GM12878 (cell line): Measurements from ENCODE around the gene SRSF1. TPM values are rescaled to one million over a fixed set of nuclear protein-coding genes. Genes with fewer than 3 reads are reported as not detected.

ENCODE experiments used
- ATAC-seq: fragments of 200-7000 bp; cut with Tn5 transposase; 3 replicates; pipeline ENCODE4 v1.9.1; 2020; ENCODE audit warnings: mild to moderate bottlenecking, moderate library complexity
- BruUV-seq: library from RNA; stranded (reverse); fragments of 400-500 nt; replicated peaks from 2 replicates; lab custom pipeline; 2021; lab: Mats Ljungman, UMichigan
- CTCF ChIA-PET: fragments of 300-600 bp; sonication (Branson Sonifier 250); formaldehyde crosslinking; extraction: SDS; loops from one replicate; lab custom pipeline; 2021; ENCODE audit warnings: inconsistent platforms; lab: Yijun Ruan, JAX
- POLR2A ChIA-PET: fragments of 350-600 bp; formaldehyde crosslinking; extraction: SDS; loops from one replicate; lab custom pipeline; 2021; ENCODE audit warnings: inconsistent platforms; lab: Charles Lee
- RAD21 ChIA-PET: fragments of 300-600 bp; sonication (Branson Sonifier 250); formaldehyde crosslinking; loops from one replicate; lab custom pipeline; 2023; ENCODE audit warnings: antibody characterized with exemption; ENCODE audit not compliant: unreplicated experiment; lab: Charles Lee
- SMC1A ChIA-PET: fragments of 300-600 bp; sonication (Branson Sonifier 250); formaldehyde crosslinking; loops from one replicate; lab custom pipeline; 2023; ENCODE audit not compliant: unreplicated experiment, uncharacterized antibody; lab: Charles Lee
- DNase-seq: peaks from one replicate; pipeline ENCODE4 v3.0.0-alpha.2; 2011; ENCODE audit warnings: low read depth, low spot score
- FAIRE-seq: peaks from 3 replicates; lab custom pipeline; 2011; peaks lifted over from hg19 to GRCh38; lab: Jason Lieb, UNC
- H2AFZ ChIP-seq: 2 replicates; pipeline ENCODE4 v1.6.0; 2011; ENCODE audit warnings: low read depth, low read length, control low read depth; ENCODE audit not compliant: control insufficient read depth
- H3K27ac ChIP-seq: 2 replicates; pipeline ENCODE4 v1.5.1; 2011; ENCODE audit warnings: control low read depth; ENCODE audit not compliant: control insufficient read depth, insufficient read depth
- H3K27me3 ChIP-seq, 2 experiments: replicated peaks in 1 of 2; 2 replicates each; pipeline versions ENCODE4 v1.6.0 to v1.6.1; 2011; ENCODE audit warnings: low read length in 1 of 2; ENCODE audit not compliant: control insufficient read depth in 2 of 2, insufficient read depth in 2 of 2
- H3K36me3 ChIP-seq, 2 experiments: 2 replicates each; pipeline ENCODE4 v1.5.1; 2011; ENCODE audit warnings: low read length in 1 of 2; ENCODE audit not compliant: control insufficient read depth in 2 of 2, insufficient read depth in 2 of 2
- H3K4me1 ChIP-seq: 2 replicates; pipeline ENCODE4 v1.6.1; 2011; ENCODE audit warnings: mild to moderate bottlenecking, low read length, moderate library complexity, mixed read lengths; ENCODE audit not compliant: control insufficient read depth, insufficient read depth
- H3K4me2 ChIP-seq: 2 replicates; pipeline ENCODE4 v1.6.0; 2011; ENCODE audit warnings: control low read depth; ENCODE audit not compliant: control insufficient read depth, insufficient read depth
- H3K4me3 ChIP-seq: fragments of 200-600 bp; sonication (generic); 2 replicates; pipeline ENCODE4 v1.5.1; 2016
- H3K79me2 ChIP-seq: 2 replicates; pipeline ENCODE4 v1.6.0; 2011; ENCODE audit warnings: low read length; ENCODE audit not compliant: control insufficient read depth, insufficient read depth
- H3K9ac ChIP-seq: 2 replicates; pipeline ENCODE4 v1.8.0; 2011; ENCODE audit warnings: low read length, control low read depth, mixed read lengths; ENCODE audit not compliant: control insufficient read depth, insufficient read depth
- H3K9me3 ChIP-seq: replicated peaks from 3 replicates; pipeline ENCODE4 v1.5.1; 2011; ENCODE audit warnings: mild to moderate bottlenecking, low read length; ENCODE audit not compliant: control insufficient read depth, insufficient read depth
- H4K20me1 ChIP-seq: 2 replicates; pipeline ENCODE4 v1.6.0; 2011; ENCODE audit not compliant: control insufficient read depth, insufficient read depth
- CEBPZ ChIP-seq: fragments of 150-350 bp; IDR thresholded peaks from 2 replicates; pipeline ENCODE4 v1.6.1; 2016; ENCODE audit warnings: low read depth, low read length
- MTA2 ChIP-seq: fragments of 450-650 bp; IDR thresholded peaks from 2 replicates; pipeline ENCODE4 v1.6.1; 2016; ENCODE audit warnings: low read depth, mild to moderate bottlenecking, moderate library complexity
- MYB ChIP-seq: fragments of 150-350 bp; IDR thresholded peaks from 2 replicates; pipeline ENCODE4 v1.6.1; 2014; ENCODE audit warnings: mild to moderate bottlenecking, low read depth, low read length, borderline replicate concordance
- PML ChIP-seq: IDR thresholded peaks from 2 replicates; pipeline ENCODE4 v1.6.1; 2012; ENCODE audit warnings: low read length, inconsistent platforms
- RFX5 ChIP-seq: IDR thresholded peaks from 2 replicates; pipeline ENCODE4 v1.6.1; 2011; ENCODE audit warnings: low read depth, low read length, improper control_type of control experiment
- SIX5 ChIP-seq: IDR thresholded peaks from 2 replicates; pipeline ENCODE4 v1.6.1; 2011; ENCODE audit warnings: mild to moderate bottlenecking, low read depth, low read length, moderate library complexity; ENCODE audit not compliant: severe bottlenecking
- SMARCA5 ChIP-seq: fragments of 450-650 bp; IDR thresholded peaks from 2 replicates; pipeline ENCODE4 v1.6.1; 2017; ENCODE audit warnings: mild to moderate bottlenecking
- SP1 ChIP-seq: IDR thresholded peaks from one replicate; pipeline ENCODE4 v1.6.1; 2011; ENCODE audit warnings: low read depth, low read length
- SRF ChIP-seq, 2 experiments: IDR thresholded peaks; 2 replicates each; pipeline ENCODE4 v1.6.1; 2011; ENCODE audit warnings: low read depth in 2 of 2, low read length in 2 of 2, mild to moderate bottlenecking in 1 of 2, moderate library complexity in 1 of 2
- STAT1 ChIP-seq: fragments of 450-650 bp; conservative IDR thresholded peaks from 2 replicates; pipeline ENCODE4 v1.6.1; 2014; ENCODE audit warnings: antibody characterized with exemption, mild to moderate bottlenecking
- YY1 ChIP-seq: IDR thresholded peaks from 2 replicates; pipeline ENCODE4 v1.6.1; 2011; ENCODE audit warnings: low read depth, mild to moderate bottlenecking, low read length
- ZNF207 ChIP-seq: fragments of 450-650 bp; IDR thresholded peaks from 2 replicates; pipeline ENCODE4 v1.6.1; 2014; ENCODE audit warnings: antibody characterized with exemption, mild to moderate bottlenecking, borderline replicate concordance
- ZNF622 ChIP-seq: fragments of 450-650 bp; IDR thresholded peaks from 2 replicates; pipeline ENCODE4 v1.6.1; 2017; ENCODE audit warnings: mild to moderate bottlenecking, inconsistent platforms
- WGBS: methylation state at CpG from one replicate; pipeline ENCODE4 v1.1.6; 2016; ENCODE audit warnings: low lambda C conversion rate; ENCODE audit not compliant: insufficient replicate concordance, insufficient coverage; ENCODE audit errors: missing lambda C conversion rate; 5-methylcytosine and 5-hydroxymethylcytosine counted together
- in situ Hi-C: fragments of 300-500 bp; cut with MboI; formaldehyde crosslinking; loops from 9 replicates; pipeline ENCODE4 v1.14.3; 2018; ENCODE audit warnings: mixed read lengths
- intact Hi-C: fragments of 100-400 bp; cut with micrococcal nuclease; formaldehyde crosslinking; loops from one replicate; pipeline ENCODE4 v1.14.2; 2022; ENCODE audit not compliant: unreplicated experiment
- polyA plus RNA-seq, 11 experiments: library from polyadenylated mRNA; depleted of rRNA in 4 of 11; unstranded in 6 of 11; stranded (reverse) in 5 of 11; fragments of >200 nt; fragmentation: Nextera tagmentation in 4 of 11; fragmentation: Illumina TruSeq in 1 of 11; extraction: Ambion mirVana in 4 of 11; extraction: Trizol in 1 of 11; gene quantifications; 1 replicate in 1 of 11; 2 replicates in 10 of 11; pipeline versions ENCODE4 v1.2.1 to v1.2.3, GENCODE V29; 2011 to 2016; ENCODE audit warnings: inconsistent platforms in 2 of 11, missing spikeins in 2 of 11, low read depth in 1 of 11
- total RNA-seq, 4 experiments: library from RNA; depleted of rRNA in 3 of 4; stranded (reverse); fragments of >200 nt in 3 of 4; fragmentation: Illumina TruSeq in 1 of 4; extraction: Trizol in 1 of 4; gene quantifications; 2 replicates each; pipeline versions ENCODE4 v1.2.1 to v1.2.3, GENCODE V29; 2013 to 2021

The SRSF1 gene
- total and polyA plus RNA-seq, 10 of the 15 experiments (the other 5 are each of a cell fraction or from before 2014, with no cell fraction given), result 101 to 474 (median 404) TPM

- RAD21 ChIA-PET, result interaction anchor here (1.1 to 3.6 kb wide), 10 partner anchors 8 to 128 kb away, joined by 3 to 55 read pairs (median 18); partner anchors contain the start of gene CUEDC1
- no peak for TF ChIP-seq SP1
- TF ChIP-seq SIX5, result no peak
- no peak for TF ChIP-seq SRF (IDR thresholded peaks at IDR 0.05; ENCODE audit: low read depth in 2 of 2, low read length in 2 of 2)
- TF ChIP-seq CEBPZ, result no peak
- TF ChIP-seq PML, result no peak
- TF ChIP-seq MYB, result no peak
- no peak for TF ChIP-seq STAT1
- no peak for TF ChIP-seq YY1
- no peak for TF ChIP-seq RFX5
- TF ChIP-seq ZNF622, result no peak
- TF ChIP-seq SMARCA5, result no peak
- TF ChIP-seq ZNF207, result no peak
- TF ChIP-seq MTA2, result no peak
- no peaks in the 10 kb centered on the region for H3K27me3 ChIP-seq
- no peak overlapping the region for H3K4me2 ChIP-seq
- FAIRE-seq, result no peak
- H3K9ac ChIP-seq, result no peak overlapping the region
- no peaks in the 10 kb centered on the region for H3K9me3 ChIP-seq
- no peak for DNase-seq
- in situ Hi-C loops, result no loop called here
- no peak overlapping the region for H2AFZ ChIP-seq
- H3K79me2 ChIP-seq, result peaks cover 20% of the 10 kb centered on the region
- CTCF ChIA-PET, result interaction anchor here (0.5 to 8.8 kb wide), 11 partner anchors 9 to 136 kb away, joined by 3 to 195 read pairs (median 9); partner anchors contain the start of gene SRSF1
- H3K4me1 ChIP-seq, result peaks cover 5% of the 10 kb centered on the region
- SMC1A ChIA-PET, result interaction anchor here (0.8 to 9.3 kb wide), 16 partner anchors 9 to 128 kb away, joined by 3 to 114 read pairs (median 14); partner anchors contain the start of gene SRSF1
- H4K20me1 ChIP-seq, result peaks cover 2% of the 10 kb centered on the region; the same call in 1 of the 2 replicates
- no peak overlapping the region for H3K4me3 ChIP-seq
- no TSS peak for BruUV-seq
- ATAC-seq, result no peak
- POLR2A ChIA-PET, result interaction anchor here (0.6 to 3.1 kb wide), 2 partner anchors 80 to 526 kb away, joined by 3 to 21 read pairs; no protein-coding TSS in a partner anchor
- intact Hi-C loops, result no loop called here
- H3K36me3 ChIP-seq, result peaks cover 0 to 6% of the 10 kb centered on the region in 2 experiments; a peak in 1 of 4 replicates
- 64% methylated on average over 4 of the region's 4 CpGs for WGBS
- H3K27ac ChIP-seq, result no peak overlapping the region
Measured at GRCh38 chr17:57984261-57984890, 22.7 kb downstream of the SRSF1 start.
